ENCODE data around the gene RNF26. TPM values are rescaled to one million over a fixed set of nuclear protein-coding genes. Genes with fewer than 3 reads are reported as not detected.

Gene RNF26
- total and polyA plus RNA-seq, 2 donors from 2014 or later, result 18.2 to 23.5 TPM

GRCh38 chr11:119338965-119339588 lies 4.8 kb downstream of the RNF26 start:
- Histone ChIP-seq H3K4me3 (ENCODE audit: low read length in 3 of 3) (peak overlapping the region in 2 of 3 donors; percentile 6 to 56), H3K27ac (ENCODE audit: low read depth in 2 of 2, low read length in 2 of 2) (peak overlapping the region; percentile 80 to 82), H3K36me3 (ENCODE audit: control insufficient read depth in 2 of 3, insufficient read depth in 3 of 3, low read length in 3 of 3) (no peaks in the 10 kb centered on the region), H3K4me1 (ENCODE audit: control insufficient read depth in 2 of 3, insufficient read depth in 2 of 3, low read depth in 1 of 3, low read length in 3 of 3) (peaks cover 0 to 33% (median 14%) of the 10 kb centered on the region in 3 donors), H3K9ac (ENCODE audit: low read length in 3 of 3) (peak overlapping the region in 1 of 3 donors; percentile 29), H3K9me3 (ENCODE audit: control insufficient read depth in 2 of 3, insufficient read depth in 1 of 3, low read length in 3 of 3) (no peaks in the 10 kb centered on the region), H3K27me3 (ENCODE audit: control insufficient read depth, insufficient read depth, low read length) (no peaks in the 10 kb centered on the region)
- no peak for TF ChIP-seq CTCF (IDR thresholded peaks at IDR 0.05; ENCODE audit: borderline replicate concordance, extremely low read depth, insufficient read depth)
- no peak for FAIRE-seq
- DNase-seq, result peak in 2 of 5 donors; percentile 70 to 77
- intact Hi-C loops (cut with DNase I), result no loop called here

- peak overlapping the region in 2 of 3 donors; percentile 6 to 56 for H3K4me3 ChIP-seq (ENCODE audit: low read length in 3 of 3)
- peak; percentile 65 for TF ChIP-seq CTCF (IDR thresholded peaks at IDR 0.05; ENCODE audit: borderline replicate concordance, extremely low read depth, insufficient read depth)
- DNase-seq (peak; percentile 76 to 93 (median 86)), FAIRE-seq (no peak)
- H3K36me3 ChIP-seq (ENCODE audit: control insufficient read depth in 2 of 3, insufficient read depth in 3 of 3, low read length in 3 of 3), result no peaks in the 10 kb centered on the region
- H3K27ac ChIP-seq (ENCODE audit: low read depth in 2 of 2, low read length in 2 of 2), result peak overlapping the region; percentile 80 to 82
- peak overlapping the region in 2 of 3 donors; percentile 57 to 73 for H3K9ac ChIP-seq (ENCODE audit: low read length in 3 of 3)
- H3K4me1 ChIP-seq (ENCODE audit: control insufficient read depth in 2 of 3, insufficient read depth in 2 of 3, low read depth in 1 of 3, low read length in 3 of 3), result peaks cover 0 to 32% (median 13%) of the 10 kb centered on the region in 3 donors
- no peaks in the 10 kb centered on the region for H3K27me3 ChIP-seq (ENCODE audit: control insufficient read depth, insufficient read depth, low read length)
- H3K9me3 ChIP-seq (ENCODE audit: control insufficient read depth in 2 of 3, insufficient read depth in 1 of 3, low read length in 3 of 3), result no peaks in the 10 kb centered on the region
- intact Hi-C loops (cut with DNase I), result no loop called here
These were observed 5.4 kb downstream of the RNF26 start for GRCh38 chr11:119339589-119340334.

GRCh38 chr11:119340335-119341221 lies 6.3 kb downstream of the RNF26 start, which contains the start of gene C1QTNF5:
Gene C1QTNF5 (minus strand): TSS chr11:119340883. CDS start chr11:119340397, 486 bp downstream.
- no peak for FAIRE-seq

More at GRCh38 chr11:119340335-119341221, 6.3 kb downstream of the RNF26 start, which contains the start of gene C1QTNF5:
- Histone ChIP-seq H3K4me3 (ENCODE audit: low read length in 3 of 3) (peak within 1 kb of the TSS in 1 of 3 donors; percentile 56), H3K9me3 (ENCODE audit: control insufficient read depth in 2 of 3, insufficient read depth in 1 of 3, low read length in 3 of 3) (no peaks in the 10 kb centered on the region), H3K27ac (ENCODE audit: low read depth in 2 of 2, low read length in 2 of 2) (peak within 1 kb of the TSS; percentile 80 to 82), H3K36me3 (ENCODE audit: control insufficient read depth in 2 of 3, insufficient read depth in 3 of 3, low read length in 3 of 3) (no peaks in the 10 kb centered on the region), H3K9ac (ENCODE audit: low read length in 3 of 3) (peak within 1 kb of the TSS in 2 of 3 donors; percentile 57 to 73), H3K4me1 (ENCODE audit: control insufficient read depth in 2 of 3, insufficient read depth in 2 of 3, low read depth in 1 of 3, low read length in 3 of 3) (peaks cover 0 to 24% (median 6%) of the 10 kb centered on the region in 3 donors), H3K27me3 (ENCODE audit: control insufficient read depth, insufficient read depth, low read length) (no peaks in the 10 kb centered on the region)
- peak; percentile 74 to 96 (median 82) for DNase-seq
- intact Hi-C loops (cut with DNase I), result no loop called here
- no peak for TF ChIP-seq CTCF (IDR thresholded peaks at IDR 0.05; ENCODE audit: borderline replicate concordance, extremely low read depth, insufficient read depth)
